ENCODE data around the gene LDHA. TPM values are rescaled to one million over a fixed set of nuclear protein-coding genes. Genes with fewer than 3 reads are reported as not detected.

The LDHA gene
- total RNA-seq, 3 donors from 2014 or later (not counting 1 experiment from before 2014, with no cell fraction given) = 217 to 275 (median 228) TPM

DNA sequence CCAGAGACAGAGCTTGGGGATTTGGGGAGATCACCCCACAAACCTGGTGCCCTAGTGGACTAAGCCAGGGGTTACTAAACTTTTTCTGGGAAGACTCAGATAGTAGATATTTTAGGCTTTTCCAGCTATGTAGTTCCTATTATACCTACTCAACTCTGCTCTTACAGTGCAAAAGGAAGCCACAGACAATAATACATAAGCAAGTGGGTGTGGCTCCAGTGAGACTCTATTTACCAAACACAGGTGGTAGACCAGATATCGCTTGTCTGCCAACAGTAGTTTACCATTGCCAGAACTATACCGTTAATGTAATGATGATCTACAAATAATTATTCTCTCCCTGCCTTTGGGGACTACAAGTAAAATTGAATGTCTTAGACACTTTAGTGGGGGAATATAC lies 24.7 kb downstream of the LDHA start:
- no peak overlapping the region for H3K27ac Mint-ChIP-seq

GRCh38 chr11:18420067-18420466 lies 25.7 kb downstream of the LDHA start:
- Mint-ChIP-seq H3K4me1 (no peaks in the 10 kb centered on the region), H3K27ac (no peak overlapping the region), H3K27me3 (ENCODE audit: low read depth in 2 of 2) (peaks cover 0 to 8% of the 10 kb centered on the region in 2 donors), H3K9me3 (no peaks in the 10 kb centered on the region), H3K36me3 (no peaks in the 10 kb centered on the region), H3K4me3 (no peak overlapping the region)
- no peaks in the 10 kb centered on the region for H3K4me1 ChIP-seq (ENCODE audit: control insufficient read depth, insufficient read depth, low read length)
- no peak for TF ChIP-seq CTCF (IDR thresholded peaks at IDR 0.05)
- H3K27ac ChIP-seq (ENCODE audit: low read length) = no peak overlapping the region
- no peaks in the 10 kb centered on the region for H3K9me3 ChIP-seq (ENCODE audit: control insufficient read depth, insufficient read depth, low read length)
- H3K36me3 ChIP-seq (ENCODE audit: control insufficient read depth, insufficient read depth, low read length) = no peaks in the 10 kb centered on the region
- no peak overlapping the region for H3K4me3 ChIP-seq (ENCODE audit: low read length)
- DNase-seq (no peak), ATAC-seq (no peak)
- no CpG with 5 or more reads among the region's 2 CpGs for WGBS (ENCODE audit: insufficient coverage)
- no peaks in the 10 kb centered on the region for H3K27me3 ChIP-seq (ENCODE audit: control insufficient read depth, insufficient read depth, low read length)
- intact Hi-C loops (cut with micrococcal nuclease) = no loop called here

More for the DNA sequence above, 24.7 kb downstream of the LDHA start:
- Histone ChIP-seq H3K36me3 (ENCODE audit: control insufficient read depth, insufficient read depth, low read length) (no peaks in the 10 kb centered on the region), H3K9me3 (ENCODE audit: control insufficient read depth, insufficient read depth, low read length) (no peaks in the 10 kb centered on the region), H3K4me1 (ENCODE audit: control insufficient read depth, insufficient read depth, low read length) (no peaks in the 10 kb centered on the region), H3K27me3 (ENCODE audit: control insufficient read depth, insufficient read depth, low read length) (no peaks in the 10 kb centered on the region), H3K27ac (ENCODE audit: low read length) (no peak overlapping the region), H3K4me3 (ENCODE audit: low read length) (no peak overlapping the region)
- H3K27me3 Mint-ChIP-seq (ENCODE audit: low read depth in 2 of 2) = peaks cover 0 to 8% of the 10 kb centered on the region in 2 donors
- DNase-seq (no peak), ATAC-seq (no peak)
- no peaks in the 10 kb centered on the region for H3K4me1 Mint-ChIP-seq
- no peaks in the 10 kb centered on the region for H3K9me3 Mint-ChIP-seq
- 100% methylated on average over 1 of the region's 2 CpGs for WGBS (ENCODE audit: insufficient coverage)
- intact Hi-C loops (cut with micrococcal nuclease) = no loop called here
- H3K36me3 Mint-ChIP-seq = no peaks in the 10 kb centered on the region
- TF ChIP-seq CTCF (IDR thresholded peaks at IDR 0.05) = no peak
- H3K4me3 Mint-ChIP-seq = no peak overlapping the region

GRCh38 chr11:18427240-18427639 lies 32.9 kb downstream of the LDHA start:
- Mint-ChIP-seq H3K27ac (no peak overlapping the region), H3K36me3 (no peaks in the 10 kb centered on the region), H3K4me1 (no peaks in the 10 kb centered on the region), H3K4me3 (no peak overlapping the region), H3K27me3 (ENCODE audit: low read depth in 2 of 2) (peaks cover 0 to 8% of the 10 kb centered on the region in 2 donors), H3K9me3 (no peaks in the 10 kb centered on the region)
- Histone ChIP-seq H3K27me3 (ENCODE audit: control insufficient read depth, insufficient read depth, low read length) (no peaks in the 10 kb centered on the region), H3K4me3 (ENCODE audit: low read length) (no peak overlapping the region), H3K36me3 (ENCODE audit: control insufficient read depth, insufficient read depth, low read length) (no peaks in the 10 kb centered on the region), H3K27ac (ENCODE audit: low read length) (no peak overlapping the region), H3K9me3 (ENCODE audit: control insufficient read depth, insufficient read depth, low read length) (no peaks in the 10 kb centered on the region), H3K4me1 (ENCODE audit: control insufficient read depth, insufficient read depth, low read length) (no peaks in the 10 kb centered on the region)
- ATAC-seq = no peak
- intact Hi-C loops (cut with micrococcal nuclease) = no loop called here
- WGBS (ENCODE audit: insufficient coverage) = 100% methylated on average over 2 of the region's 4 CpGs
- no peak for TF ChIP-seq CTCF (IDR thresholded peaks at IDR 0.05)
- no peak for DNase-seq

DNA sequence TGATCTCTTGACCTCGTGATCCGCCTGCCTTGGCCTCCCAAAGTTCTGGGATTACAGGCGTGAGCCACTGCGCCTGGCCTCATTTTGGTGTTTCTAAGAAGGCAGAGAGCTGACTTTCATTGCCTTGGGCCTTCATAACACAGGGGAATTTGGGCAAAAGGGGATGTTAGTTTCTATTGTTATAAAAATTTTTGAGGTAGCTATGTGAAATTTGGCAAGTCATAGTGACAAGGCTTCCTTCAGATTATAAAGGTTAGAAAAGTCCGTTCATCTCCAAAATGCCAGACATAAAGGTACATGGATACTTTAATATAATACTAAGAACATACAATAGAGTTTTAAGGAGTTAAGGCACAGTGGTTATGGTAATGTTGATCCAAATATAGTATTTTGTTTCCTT lies 35.0 kb downstream of the LDHA start:
- no peaks in the 10 kb centered on the region for H3K36me3 Mint-ChIP-seq

More for the DNA sequence above, 35.0 kb downstream of the LDHA start:
- no peaks in the 10 kb centered on the region for H3K4me1 ChIP-seq (ENCODE audit: control insufficient read depth, insufficient read depth, low read length)
- intact Hi-C loops (cut with micrococcal nuclease) = no loop called here
- H3K9me3 ChIP-seq (ENCODE audit: control insufficient read depth, insufficient read depth, low read length) = no peaks in the 10 kb centered on the region
- H3K36me3 ChIP-seq (ENCODE audit: control insufficient read depth, insufficient read depth, low read length) = no peaks in the 10 kb centered on the region
- H3K4me3 ChIP-seq (ENCODE audit: low read length) = no peak overlapping the region
- 97% methylated on average over 4 of the region's 5 CpGs for WGBS (ENCODE audit: insufficient coverage)
- no peak for TF ChIP-seq CTCF (IDR thresholded peaks at IDR 0.05)
- H3K4me1 Mint-ChIP-seq = no peaks in the 10 kb centered on the region
- no peaks in the 10 kb centered on the region for H3K9me3 Mint-ChIP-seq
- H3K27me3 ChIP-seq (ENCODE audit: control insufficient read depth, insufficient read depth, low read length) = no peaks in the 10 kb centered on the region
- H3K27ac Mint-ChIP-seq = no peak overlapping the region
- DNase-seq (no peak), ATAC-seq (no peak)
- H3K4me3 Mint-ChIP-seq = no peak overlapping the region
- H3K27ac ChIP-seq (ENCODE audit: low read length) = no peak overlapping the region
- H3K27me3 Mint-ChIP-seq (ENCODE audit: low read depth in 2 of 2) = no peaks in the 10 kb centered on the region
